ENCODE measurements around the gene SREBF2. TPM values are rescaled to one million over a fixed set of nuclear protein-coding genes. Genes with fewer than 3 reads are reported as not detected.

SREBF2 gene
- total and polyA plus RNA-seq, 8 donors = 12.2 to 159 (median 48.3) TPM

- H3K36me3 ChIP-seq = peaks cover 37 to 83% (median 80%) of the 10 kb centered on the region in 4 donors
- 90 to 95% (median 93%) methylated on average over 17 to 24 of the region's 24 CpGs for WGBS, 5 donors
- H3K9me3 ChIP-seq = no peaks in the 10 kb centered on the region
- H3K27ac ChIP-seq = no peak overlapping the region
- peaks cover 0 to 11% (median 4%) of the 10 kb centered on the region in 3 donors for H3K27me3 ChIP-seq
- no peak for DNase-seq
- H3K4me3 ChIP-seq = no peak overlapping the region
- no peak for TF ChIP-seq POLR2AphosphoS5 (IDR thresholded peaks at IDR 0.05)
- TF ChIP-seq POLR2A (IDR thresholded peaks at IDR 0.05) = no peak
- no peak for TF ChIP-seq EP300 (IDR thresholded peaks at IDR 0.05)
- TF ChIP-seq CTCF (IDR thresholded peaks at IDR 0.05) = no peak
- peaks cover 3 to 42% (median 26%) of the 10 kb centered on the region in 4 donors for H3K4me1 ChIP-seq
- intact Hi-C loops (cut with DNase I; ENCODE audit: low total_unique reads) = no loop called here
Observed at GRCh38 chr22:41904450-41905410, 71.8 kb downstream of the SREBF2 start.

- peaks cover 31 to 74% (median 72%) of the 10 kb centered on the region in 4 donors for H3K36me3 ChIP-seq
- intact Hi-C loops (cut with DNase I; ENCODE audit: low total_unique reads) = no loop called here
- peaks cover 12 to 51% (median 35%) of the 10 kb centered on the region in 4 donors for H3K4me1 ChIP-seq
- no peak for DNase-seq
- TF ChIP-seq EP300 (IDR thresholded peaks at IDR 0.05) (no peak), POLR2A (IDR thresholded peaks at IDR 0.05) (no peak), POLR2AphosphoS5 (IDR thresholded peaks at IDR 0.05) (no peak), CTCF (IDR thresholded peaks at IDR 0.05) (no peak)
- no peaks in the 10 kb centered on the region for H3K9me3 ChIP-seq
- peaks cover 0 to 20% (median 13%) of the 10 kb centered on the region in 3 donors for H3K27me3 ChIP-seq
- no peak overlapping the region for H3K27ac ChIP-seq
- 91 to 94% (median 92%) methylated on average over 23 of the region's 23 CpGs for WGBS, 5 donors
- H3K4me3 ChIP-seq = no peak overlapping the region
Observed at GRCh38 chr22:41905411-41906202, 72.7 kb downstream of the SREBF2 start.

- H3K36me3 ChIP-seq = peaks cover 31 to 62% (median 59%) of the 10 kb centered on the region in 4 donors
- intact Hi-C loops (cut with DNase I; ENCODE audit: low total_unique reads) = no loop called here
- H3K4me1 ChIP-seq = peaks cover 18 to 55% (median 41%) of the 10 kb centered on the region in 4 donors
- H3K4me3 ChIP-seq = no peak overlapping the region
- WGBS, 5 donors = 89 to 97% (median 91%) methylated on average over 5 of the region's 5 CpGs
- TF ChIP-seq POLR2AphosphoS5 (IDR thresholded peaks at IDR 0.05) (no peak), CTCF (IDR thresholded peaks at IDR 0.05) (no peak), POLR2A (IDR thresholded peaks at IDR 0.05) (no peak), EP300 (IDR thresholded peaks at IDR 0.05) (no peak)
- no peaks in the 10 kb centered on the region for H3K9me3 ChIP-seq
- DNase-seq = no peak
- no peak overlapping the region for H3K27ac ChIP-seq
- H3K27me3 ChIP-seq = peaks cover 0 to 32% (median 25%) of the 10 kb centered on the region in 3 donors
Observed at GRCh38 chr22:41906822-41907221, 73.9 kb downstream of the SREBF2 start.
